Astrocyte (in vitro differentiated cells and primary cell): ENCODE results near the gene SLC7A8. TPM values are rescaled to one million over a fixed set of nuclear protein-coding genes. Genes with fewer than 3 reads are reported as not detected.

ENCODE experiments used
- DNase-seq: peaks from one replicate; pipeline ENCODE4 v3.0.0-alpha.2; 2010; ENCODE audit warnings: low read depth
- FAIRE-seq: peaks from 2 replicates; lab custom pipeline; 2011; peaks lifted over from hg19 to GRCh38; lab: Jason Lieb, UNC
- H2AFZ ChIP-seq: 2 replicates; pipeline ENCODE4 v1.6.0; 2012; ENCODE audit warnings: low read depth, low read length, inconsistent platforms
- H3K27ac ChIP-seq: 2 replicates; pipeline ENCODE4 v1.5.1; 2011; ENCODE audit warnings: low read depth, low read length, inconsistent platforms
- H3K27me3 ChIP-seq: 2 replicates; pipeline ENCODE4 v1.6.0; 2011; ENCODE audit warnings: low read length, inconsistent platforms; ENCODE audit not compliant: insufficient read depth
- H3K36me3 ChIP-seq: 2 replicates; pipeline ENCODE4 v1.5.1; 2011; ENCODE audit warnings: low read length, inconsistent platforms; ENCODE audit not compliant: insufficient read depth
- H3K4me1 ChIP-seq: 2 replicates; pipeline ENCODE4 v1.5.1; 2011; ENCODE audit warnings: low read length, inconsistent platforms; ENCODE audit not compliant: insufficient read depth
- H3K4me2 ChIP-seq: 2 replicates; pipeline ENCODE4 v1.6.0; 2012; ENCODE audit warnings: low read length, inconsistent platforms
- H3K4me3 ChIP-seq: 2 replicates; pipeline ENCODE4 v1.5.1; 2011; ENCODE audit warnings: low read depth, mild to moderate bottlenecking, low read length, inconsistent platforms; ENCODE audit not compliant: insufficient read depth
- H3K79me2 ChIP-seq: 2 replicates; pipeline ENCODE4 v1.6.0; 2012; ENCODE audit warnings: mild to moderate bottlenecking, low read length, inconsistent platforms; ENCODE audit not compliant: insufficient read depth
- H3K9ac ChIP-seq: 2 replicates; pipeline ENCODE4 v1.6.0; 2012; ENCODE audit warnings: mild to moderate bottlenecking, low read length, inconsistent platforms
- H3K9me3 ChIP-seq: 2 replicates; pipeline ENCODE4 v1.5.1; 2012; ENCODE audit warnings: low read depth, mild to moderate bottlenecking, low read length, inconsistent platforms; ENCODE audit not compliant: insufficient read depth
- H4K20me1 ChIP-seq: 2 replicates; pipeline ENCODE4 v1.6.0; 2012; ENCODE audit warnings: low read length, inconsistent platforms; ENCODE audit not compliant: insufficient read depth
- H3K27ac Mint-ChIP-seq: one replicate; pipeline ENCODE4 v1.8.0; 2021; ENCODE audit warnings: mild to moderate bottlenecking, mixed read lengths; ENCODE audit not compliant: unreplicated experiment
- H3K27me3 Mint-ChIP-seq: one replicate; pipeline ENCODE4 v1.8.0; 2021; ENCODE audit warnings: low read depth, mixed read lengths; ENCODE audit not compliant: unreplicated experiment
- H3K36me3 Mint-ChIP-seq: one replicate; pipeline ENCODE4 v1.8.0; 2021; ENCODE audit warnings: low read depth, mixed read lengths; ENCODE audit not compliant: unreplicated experiment
- H3K4me1 Mint-ChIP-seq: one replicate; pipeline ENCODE4 v1.8.0; 2021; ENCODE audit warnings: low read depth, mixed read lengths; ENCODE audit not compliant: unreplicated experiment
- H3K4me3 Mint-ChIP-seq: one replicate; pipeline ENCODE4 v1.8.0; 2021; ENCODE audit warnings: mild to moderate bottlenecking, moderate library complexity, mixed read lengths; ENCODE audit not compliant: unreplicated experiment
- H3K9me3 Mint-ChIP-seq: one replicate; pipeline ENCODE4 v1.8.0; 2021; ENCODE audit warnings: mild to moderate bottlenecking, mixed read lengths; ENCODE audit not compliant: unreplicated experiment
- CTCF ChIP-seq: IDR thresholded peaks from 2 replicates; pipeline ENCODE4 v1.5.1; 2011; ENCODE audit warnings: low read depth, mild to moderate bottlenecking, inconsistent platforms, low read length, moderate library complexity; ENCODE audit not compliant: insufficient read depth
- EZH2 ChIP-seq: IDR thresholded peaks from 2 replicates; pipeline ENCODE4 v1.6.1; 2012; ENCODE audit warnings: mild to moderate bottlenecking, low read length, inconsistent platforms; ENCODE audit not compliant: insufficient read depth
- total RNA-seq: library from RNA; stranded (reverse); gene quantifications from 2 replicates; pipeline ENCODE4 v1.2.1, GENCODE V29; 2021

The SLC7A8 gene
- total RNA-seq, 1 donor from 2014 or later = 6.5 TPM

- H3K4me1 ChIP-seq = no peaks in the 10 kb centered on the region
- peaks cover 3% of the 10 kb centered on the region for H3K27me3 Mint-ChIP-seq
- no peak overlapping the region for H3K4me3 Mint-ChIP-seq
- peaks cover 22% of the 10 kb centered on the region for H4K20me1 ChIP-seq
- no peak for DNase-seq
- no peak overlapping the region for H3K27ac Mint-ChIP-seq
- no peaks in the 10 kb centered on the region for H3K36me3 ChIP-seq
- no peaks in the 10 kb centered on the region for H3K4me1 Mint-ChIP-seq
- no peak for TF ChIP-seq CTCF
- TF ChIP-seq EZH2 = no peak
- no peak overlapping the region for H3K27ac ChIP-seq
- no peak for FAIRE-seq
- H3K9me3 Mint-ChIP-seq = no peaks in the 10 kb centered on the region
- no peak overlapping the region for H3K4me2 ChIP-seq
- H3K4me3 ChIP-seq = no peak overlapping the region
- H3K9ac ChIP-seq = no peak overlapping the region
- peaks cover 7% of the 10 kb centered on the region for H3K36me3 Mint-ChIP-seq
- no peak overlapping the region for H2AFZ ChIP-seq
- peaks cover 3% of the 10 kb centered on the region for H3K79me2 ChIP-seq
- H3K27me3 ChIP-seq = no peaks in the 10 kb centered on the region
- H3K9me3 ChIP-seq = no peaks in the 10 kb centered on the region
These were observed 79.3 kb downstream of the SLC7A8 start for GRCh38 chr14:23104070-23104590.

- Histone ChIP-seq H3K27me3 (no peaks in the 10 kb centered on the region), H3K4me1 (no peaks in the 10 kb centered on the region), H3K79me2 (peaks cover 8% of the 10 kb centered on the region), H4K20me1 (peaks cover 28% of the 10 kb centered on the region), H3K4me2 (no peak overlapping the region), H3K9ac (no peak overlapping the region), H2AFZ (no peak overlapping the region), H3K27ac (no peak overlapping the region), H3K4me3 (no peak overlapping the region), H3K36me3 (peaks cover 4% of the 10 kb centered on the region), H3K9me3 (no peaks in the 10 kb centered on the region)
- DNase-seq (no peak), FAIRE-seq (no peak)
- no peaks in the 10 kb centered on the region for H3K4me1 Mint-ChIP-seq
- H3K4me3 Mint-ChIP-seq = no peak overlapping the region
- H3K9me3 Mint-ChIP-seq = no peaks in the 10 kb centered on the region
- no peak for TF ChIP-seq CTCF
- TF ChIP-seq EZH2 = no peak
- peaks cover 3% of the 10 kb centered on the region for H3K27me3 Mint-ChIP-seq
- H3K27ac Mint-ChIP-seq = no peak overlapping the region
- H3K36me3 Mint-ChIP-seq = peaks cover 10% of the 10 kb centered on the region
These were observed 79.9 kb downstream of the SLC7A8 start for GRCh38 chr14:23103581-23103980.

GRCh38 chr14:23102801-23103200 is 80.7 kb downstream of the SLC7A8 start:
- H3K36me3 Mint-ChIP-seq = peaks cover 16% of the 10 kb centered on the region
- Histone ChIP-seq H3K4me3 (no peak overlapping the region), H3K4me1 (no peaks in the 10 kb centered on the region), H3K79me2 (peaks cover 16% of the 10 kb centered on the region), H3K9ac (no peak overlapping the region), H2AFZ (no peak overlapping the region), H3K27me3 (no peaks in the 10 kb centered on the region), H3K27ac (no peak overlapping the region), H3K4me2 (no peak overlapping the region), H3K9me3 (no peaks in the 10 kb centered on the region), H3K36me3 (peaks cover 11% of the 10 kb centered on the region), H4K20me1 (peaks cover 36% of the 10 kb centered on the region)
- H3K27me3 Mint-ChIP-seq = peaks cover 3% of the 10 kb centered on the region
- H3K27ac Mint-ChIP-seq = no peak overlapping the region
- TF ChIP-seq CTCF (no peak), EZH2 (no peak)
- DNase-seq (no peak), FAIRE-seq (no peak)
- H3K9me3 Mint-ChIP-seq = no peaks in the 10 kb centered on the region
- H3K4me1 Mint-ChIP-seq = peaks cover 4% of the 10 kb centered on the region
- H3K4me3 Mint-ChIP-seq = no peak overlapping the region
